DMS114 treated with DMSO at 0.1 percent for 48 hours (cell line): Measurements from ENCODE around the gene DERA.
"Not testable (repeated sequence)": the region's sequence is repeated elsewhere in the genome, so short reads cannot be mapped to it uniquely, and the experiment has no call there.

ENCODE experiments used
- DNase-seq: peaks from one replicate; lab custom pipeline; 2025; ENCODE audit not compliant: unreplicated experiment; lab: John Stamatoyannopoulos, UW

DERA gene

DNA sequence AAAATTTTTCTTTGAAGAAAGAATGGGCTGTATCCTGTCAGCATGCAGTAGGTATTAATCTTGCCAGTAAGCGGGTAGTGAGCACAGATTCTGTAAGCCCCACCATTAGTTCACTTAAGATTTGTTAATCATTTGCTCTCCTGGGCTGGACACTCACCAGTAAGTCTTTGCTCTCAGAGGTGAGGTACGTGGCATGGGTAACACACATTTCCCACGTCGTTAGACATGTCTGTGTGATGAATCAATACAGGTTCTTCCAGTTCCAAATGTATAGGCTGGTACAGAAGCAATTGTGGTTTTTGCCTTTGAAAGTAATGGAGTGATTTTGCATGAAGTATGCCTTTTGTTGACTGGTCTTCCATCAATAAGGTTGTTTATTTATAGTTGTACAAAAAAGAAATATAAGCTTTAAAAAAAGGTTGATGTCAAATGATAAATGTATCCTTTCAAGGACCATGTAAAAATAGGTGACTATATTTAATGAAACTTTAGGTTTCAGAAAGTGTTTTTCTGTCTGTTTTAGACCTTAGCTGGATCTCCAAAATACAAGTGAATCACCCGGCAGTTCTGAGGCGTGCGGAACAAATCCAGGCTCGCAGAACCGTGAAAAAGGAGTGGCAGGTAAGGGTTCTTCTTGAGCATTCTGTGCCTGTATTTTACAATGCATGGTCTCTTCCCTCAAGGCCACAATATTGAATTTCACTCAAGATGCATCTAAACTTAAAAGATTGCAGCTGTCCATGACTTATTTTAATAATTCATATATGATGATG lies 45.5 kb downstream of the DERA start:
- no peak for DNase-seq

DNA sequence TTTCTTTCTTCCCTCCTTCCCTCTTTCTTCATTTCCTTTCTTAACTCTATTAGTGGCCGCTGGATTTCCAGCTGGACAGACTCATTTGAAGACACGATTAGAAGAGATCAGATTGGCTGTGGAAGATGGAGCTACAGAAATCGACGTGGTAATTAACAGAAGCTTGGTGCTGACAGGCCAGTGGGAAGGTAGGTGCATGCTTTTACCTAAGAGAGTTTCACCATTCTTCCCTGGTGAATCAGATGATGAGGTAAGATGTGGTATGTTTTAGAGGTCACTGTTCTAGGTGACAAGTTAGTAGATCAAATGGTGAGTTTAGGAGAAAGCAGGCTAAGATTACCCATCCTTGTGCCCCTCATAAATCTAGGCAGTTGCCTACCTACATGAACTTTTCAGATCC lies 51.6 kb downstream of the DERA start:
- no peak for DNase-seq

DNA sequence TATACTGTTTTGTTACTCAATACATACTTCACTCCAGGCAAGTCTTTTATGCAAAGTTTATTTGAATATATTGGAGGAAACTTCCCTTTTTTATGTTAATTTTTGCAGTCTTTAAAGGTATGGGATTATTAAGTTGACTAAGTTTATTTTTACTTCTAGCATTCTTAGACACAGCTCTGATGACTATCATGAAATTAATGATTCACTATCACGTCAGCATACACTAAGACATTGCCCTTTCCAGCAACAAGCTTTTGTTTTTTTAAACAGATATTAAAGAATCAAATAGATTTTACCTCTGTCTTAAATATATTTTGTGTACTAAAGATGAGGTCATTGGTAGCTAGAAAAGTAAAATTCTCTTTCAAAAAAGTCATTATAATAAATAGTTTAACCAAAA lies 52.1 kb downstream of the DERA start:
- no peak for DNase-seq

DNA sequence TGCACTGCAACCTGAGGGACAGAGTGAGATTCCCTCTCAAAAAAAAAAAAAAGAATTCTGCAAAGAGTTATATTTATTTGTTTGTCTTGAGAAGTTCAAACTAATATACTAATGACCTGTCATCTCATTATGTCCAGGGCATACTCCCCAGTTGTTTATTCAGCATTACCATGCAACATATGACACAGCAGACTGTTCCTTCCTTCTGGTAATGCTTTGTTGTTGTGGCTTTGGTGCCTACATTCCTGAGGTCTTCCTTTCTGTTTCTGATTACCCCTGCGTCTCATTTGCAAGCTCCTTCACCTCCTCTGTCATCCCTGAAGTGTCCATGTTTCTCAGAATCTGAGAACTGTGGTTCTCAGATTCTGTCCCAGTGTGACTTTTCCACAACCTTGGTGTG lies 55.3 kb downstream of the DERA start:
- DNase-seq: no peak

DNA sequence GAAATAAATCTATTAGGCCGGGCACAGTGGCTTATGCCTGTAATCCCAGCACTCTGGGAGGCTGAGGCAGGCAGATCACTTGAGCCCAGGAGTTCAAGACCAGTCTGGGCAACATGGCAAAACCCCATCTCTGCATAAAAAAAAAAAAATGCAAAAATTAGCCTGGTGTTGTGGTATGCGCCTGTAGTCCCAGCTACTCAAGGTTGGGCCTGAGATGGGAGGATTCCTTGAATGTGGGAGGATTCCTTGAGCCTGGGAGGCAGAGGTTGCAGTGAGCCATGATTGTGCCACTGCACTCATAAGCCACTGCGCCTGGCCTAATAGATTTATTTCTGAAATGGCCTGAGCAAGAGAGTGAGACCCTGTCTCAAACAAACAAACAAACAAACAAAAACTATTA lies 55.9 kb downstream of the DERA start:
- not testable (repeated sequence) for DNase-seq

DNA sequence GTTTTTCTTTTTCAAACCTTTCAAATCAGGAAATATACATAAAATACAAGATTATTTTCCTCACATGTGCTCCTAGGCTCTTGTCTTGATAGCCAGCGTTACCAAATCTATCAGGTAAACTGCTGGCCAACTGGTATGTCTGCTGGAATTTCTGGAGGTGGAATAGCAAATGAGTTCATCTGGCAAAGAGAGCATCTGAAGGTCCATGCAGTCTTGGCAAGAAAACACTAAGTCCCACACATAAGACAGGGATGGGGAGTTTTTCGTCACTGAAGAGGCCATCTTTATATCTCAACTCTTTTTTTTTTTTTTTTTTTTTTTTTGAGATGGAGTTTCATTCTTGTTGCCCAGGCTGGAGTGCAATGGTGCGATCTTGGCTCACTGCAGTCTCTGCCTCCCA lies 60.1 kb downstream of the DERA start:
- DNase-seq: no peak

DNA sequence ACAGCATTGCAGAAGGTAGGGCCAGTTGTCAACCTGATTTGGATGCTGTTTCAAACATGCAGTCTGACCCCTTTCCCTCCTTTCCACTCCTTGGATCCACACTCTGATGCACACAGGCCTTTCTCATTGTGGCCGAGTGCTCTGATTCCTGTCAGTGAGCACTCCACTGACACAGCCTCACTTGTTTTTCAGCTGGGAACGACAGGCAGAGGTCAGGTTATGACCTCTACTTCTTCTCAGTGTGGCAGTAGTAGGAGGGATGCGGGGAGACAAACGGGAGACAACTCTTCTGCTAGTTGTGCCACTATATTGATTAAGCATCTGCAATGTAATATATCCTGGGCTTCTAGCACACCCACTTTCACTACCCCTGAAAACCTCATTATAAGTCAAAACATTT lies 61.8 kb downstream of the DERA start:
- DNase-seq: no peak

DNA sequence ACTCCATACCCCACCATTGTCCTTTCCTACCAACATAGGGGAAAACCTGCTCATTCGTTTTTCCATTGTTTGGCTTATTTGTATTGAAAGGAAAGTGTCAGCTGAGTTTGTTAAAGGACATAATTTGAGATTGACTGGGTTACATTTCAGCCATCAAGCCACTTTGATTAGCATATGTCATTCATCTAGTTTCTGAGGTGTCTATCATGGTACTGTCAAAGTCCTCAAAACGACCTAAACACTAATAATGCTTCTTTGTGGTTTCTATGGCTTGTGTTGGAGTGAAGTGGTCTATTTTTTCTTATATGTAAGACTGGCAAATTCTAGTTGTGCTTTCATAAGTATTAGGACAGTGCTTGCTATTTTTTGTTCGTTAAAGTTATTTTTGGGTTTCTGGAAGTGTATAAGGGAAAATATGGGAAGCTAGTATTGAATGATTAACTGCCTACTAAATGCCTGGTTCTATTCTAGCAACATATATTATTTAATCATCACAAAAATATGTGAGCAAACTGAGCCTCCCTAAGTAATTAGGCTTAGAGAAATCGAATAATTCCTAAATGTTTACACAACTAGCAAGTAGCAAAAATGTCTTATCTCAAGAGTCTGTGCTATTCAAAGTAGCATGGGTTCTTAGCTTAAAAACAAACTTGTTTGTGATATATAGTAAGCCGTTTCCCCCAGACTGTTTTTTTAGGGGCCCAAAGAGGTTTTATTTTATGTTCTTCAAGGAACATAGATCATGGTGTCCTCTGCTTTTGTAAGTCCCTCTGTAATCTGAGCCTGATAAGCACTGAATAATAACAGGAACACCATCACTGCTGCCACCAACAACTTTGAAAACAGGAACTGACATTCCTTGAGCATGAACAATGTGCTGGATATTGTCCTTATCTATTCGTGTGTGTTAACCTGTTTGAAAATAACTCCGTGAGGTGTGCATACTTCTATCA lies 67.1 kb downstream of the DERA start:
- DNase-seq: no peak

DNA sequence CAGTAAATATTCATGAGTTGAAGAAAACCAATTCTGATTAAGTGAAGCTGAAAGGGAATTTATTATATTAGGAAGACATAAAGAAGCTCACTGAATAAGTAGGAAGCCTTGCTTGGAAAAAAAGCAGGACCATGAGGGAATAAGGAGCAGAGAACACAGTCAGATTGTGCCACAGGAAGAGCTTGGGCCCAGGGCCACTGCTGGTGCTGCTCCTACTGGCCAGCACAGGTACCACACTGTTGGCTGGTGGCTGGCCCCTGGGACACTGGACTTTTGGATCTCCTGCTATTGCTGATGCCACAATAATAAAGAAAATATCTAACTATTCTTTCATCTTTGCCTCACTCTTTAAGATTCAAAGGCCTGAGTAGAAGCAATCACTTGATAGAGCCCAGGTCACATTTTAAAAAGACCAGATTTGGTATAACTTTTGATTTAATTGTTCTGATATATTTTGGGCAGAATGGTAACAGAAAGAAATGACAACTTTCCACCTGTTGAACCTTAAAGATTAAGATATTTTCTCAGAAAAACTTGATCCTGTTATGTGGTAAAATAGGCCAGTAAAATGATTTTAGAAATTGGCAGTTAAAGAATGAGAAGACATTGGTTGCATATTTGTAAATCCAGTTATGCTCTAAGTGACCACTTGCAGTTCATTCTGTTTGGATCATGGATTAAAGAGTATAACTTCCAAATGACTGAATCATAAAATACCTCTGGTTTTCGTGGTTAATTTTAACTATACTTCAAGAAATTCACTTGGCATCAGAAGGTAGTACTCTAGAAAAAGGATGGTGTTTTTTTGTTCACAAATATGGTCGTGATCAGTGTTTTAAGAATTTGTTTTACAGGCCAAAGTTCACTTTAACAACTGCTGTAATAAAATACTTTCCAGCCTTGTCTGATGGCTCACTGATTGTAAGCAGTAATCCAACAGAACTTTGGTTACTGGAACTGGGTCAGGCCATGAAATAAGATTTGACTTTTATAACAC lies 68.3 kb downstream of the DERA start:
- DNase-seq: no peak

DNA sequence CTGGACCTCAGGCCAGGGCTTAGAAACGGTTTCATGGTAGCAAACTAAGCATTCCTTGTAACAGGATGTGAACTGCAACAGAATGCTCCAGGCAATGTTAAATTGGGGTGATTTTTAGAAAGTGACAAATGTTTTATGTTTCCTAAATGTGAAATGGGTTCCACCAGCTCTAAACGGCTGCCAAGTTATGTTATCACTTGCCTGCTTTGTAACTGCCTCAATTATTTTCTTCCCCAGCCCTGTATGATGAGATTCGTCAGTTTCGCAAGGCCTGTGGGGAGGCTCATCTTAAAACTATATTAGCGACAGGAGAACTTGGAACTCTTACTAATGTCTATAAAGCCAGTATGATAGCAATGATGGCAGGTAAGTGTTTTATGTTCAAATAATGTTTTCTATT lies 70.9 kb downstream of the DERA start:
- no peak for DNase-seq

DNA sequence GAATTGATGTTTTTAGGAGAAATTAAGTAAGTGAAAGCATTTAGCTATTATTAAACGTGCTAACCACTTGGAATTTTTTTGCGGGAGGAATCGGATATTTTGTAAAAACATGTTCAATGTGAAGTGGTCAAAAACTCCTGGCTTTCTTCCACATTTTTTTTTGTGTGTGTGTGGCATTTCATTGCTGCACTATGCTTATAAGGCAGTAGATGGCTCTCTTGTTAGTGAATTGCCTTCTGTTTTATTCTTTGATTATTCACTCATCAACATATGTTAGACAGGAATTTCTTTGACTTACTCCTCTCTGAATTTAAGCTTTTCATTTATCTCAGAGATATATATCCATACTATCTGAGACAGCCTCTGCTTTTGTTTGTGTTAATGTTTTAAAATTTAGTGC lies 71.3 kb downstream of the DERA start:
- no peak for DNase-seq

DNA sequence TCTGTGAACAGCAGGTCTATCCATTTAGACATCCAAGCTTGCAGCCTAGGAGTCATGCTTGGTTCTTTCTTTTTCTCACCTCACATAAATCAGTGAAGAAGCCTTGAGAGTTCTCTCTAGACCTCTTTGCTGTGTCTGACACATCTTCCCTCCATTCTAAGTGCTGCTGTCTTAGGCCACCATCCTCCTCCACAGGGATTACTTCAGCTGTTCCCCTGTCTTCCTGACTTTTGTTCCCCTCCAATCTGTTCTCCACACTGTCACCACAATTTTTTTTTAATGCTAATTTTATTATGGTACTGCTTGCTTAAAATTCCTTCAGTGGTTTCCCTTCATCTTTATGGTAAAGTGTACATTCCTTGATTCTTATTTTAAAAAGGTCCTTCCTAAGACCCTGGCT lies 71.8 kb downstream of the DERA start:
- no peak for DNase-seq

DNA sequence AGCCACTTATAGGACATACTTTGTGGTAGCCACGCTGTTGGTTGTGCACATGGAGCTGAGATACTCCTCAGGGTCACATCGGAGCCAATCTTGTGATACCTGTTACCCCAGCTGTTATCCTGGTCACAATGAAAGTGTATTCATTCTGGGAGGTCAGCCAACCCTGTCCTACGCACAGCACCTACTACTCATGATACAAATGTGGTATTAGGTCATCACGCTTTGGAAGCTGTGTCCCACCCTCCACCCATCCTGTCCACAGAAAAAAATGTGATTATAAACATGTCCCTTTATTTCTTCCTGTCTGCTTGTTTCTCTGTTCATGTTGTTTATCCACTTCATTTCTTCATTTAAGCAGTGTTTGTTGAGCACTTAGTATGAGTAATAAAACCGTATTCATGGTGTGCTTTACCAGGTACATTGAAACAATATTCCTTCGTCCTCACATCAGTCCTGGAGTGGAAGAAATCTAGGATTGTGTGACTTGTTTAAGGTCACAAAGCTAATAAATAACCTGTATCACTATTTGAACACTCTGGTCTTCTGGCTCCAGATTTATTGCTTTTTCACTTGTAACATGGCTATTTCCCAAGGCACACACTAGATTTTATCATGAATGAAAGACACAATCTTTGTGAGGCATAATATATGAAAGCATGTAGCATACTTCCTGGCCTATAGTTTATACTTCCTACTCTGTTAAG lies 73.1 kb downstream of the DERA start:
- DNase-seq: no peak

DNA sequence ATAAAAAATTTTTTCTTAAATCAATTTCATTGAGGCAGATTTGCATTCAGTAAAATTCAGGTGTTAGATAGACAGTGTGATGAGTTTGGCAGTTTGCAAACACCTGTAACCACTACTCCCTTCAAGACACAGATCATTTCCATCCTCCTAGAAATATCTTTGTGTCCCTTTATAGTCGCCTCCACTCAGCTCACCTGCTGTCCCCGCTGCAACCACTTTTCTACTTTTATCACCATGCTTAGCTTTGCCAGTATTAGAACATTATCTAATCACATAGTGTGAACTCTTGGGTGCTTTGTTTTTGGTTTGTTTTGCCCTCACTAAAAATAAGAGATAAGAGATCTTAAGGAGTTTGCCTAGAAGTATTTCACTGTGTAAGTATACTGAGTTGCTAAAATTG lies 73.8 kb downstream of the DERA start:
- DNase-seq: no peak

DNA sequence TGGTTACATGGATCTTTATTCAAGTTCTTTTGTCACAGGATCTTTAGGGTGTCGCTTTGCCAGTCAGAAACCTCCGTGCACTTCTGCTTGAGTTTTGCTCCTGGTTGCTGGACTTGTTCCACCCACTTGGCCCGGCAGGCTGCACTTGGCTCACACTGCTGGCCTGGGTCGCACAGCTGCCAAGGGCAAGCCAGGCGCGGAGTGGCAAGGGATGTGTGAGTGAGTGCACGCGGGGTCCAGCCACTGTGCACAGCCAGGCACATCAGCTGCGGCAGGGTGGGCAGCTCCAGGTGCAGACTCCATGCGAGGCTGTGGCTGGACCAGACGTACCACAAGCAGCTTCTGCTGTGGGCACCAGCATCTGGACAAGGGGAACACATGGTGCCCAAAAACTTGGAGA lies 76.6 kb downstream of the DERA start:
- no peak for DNase-seq

DNA sequence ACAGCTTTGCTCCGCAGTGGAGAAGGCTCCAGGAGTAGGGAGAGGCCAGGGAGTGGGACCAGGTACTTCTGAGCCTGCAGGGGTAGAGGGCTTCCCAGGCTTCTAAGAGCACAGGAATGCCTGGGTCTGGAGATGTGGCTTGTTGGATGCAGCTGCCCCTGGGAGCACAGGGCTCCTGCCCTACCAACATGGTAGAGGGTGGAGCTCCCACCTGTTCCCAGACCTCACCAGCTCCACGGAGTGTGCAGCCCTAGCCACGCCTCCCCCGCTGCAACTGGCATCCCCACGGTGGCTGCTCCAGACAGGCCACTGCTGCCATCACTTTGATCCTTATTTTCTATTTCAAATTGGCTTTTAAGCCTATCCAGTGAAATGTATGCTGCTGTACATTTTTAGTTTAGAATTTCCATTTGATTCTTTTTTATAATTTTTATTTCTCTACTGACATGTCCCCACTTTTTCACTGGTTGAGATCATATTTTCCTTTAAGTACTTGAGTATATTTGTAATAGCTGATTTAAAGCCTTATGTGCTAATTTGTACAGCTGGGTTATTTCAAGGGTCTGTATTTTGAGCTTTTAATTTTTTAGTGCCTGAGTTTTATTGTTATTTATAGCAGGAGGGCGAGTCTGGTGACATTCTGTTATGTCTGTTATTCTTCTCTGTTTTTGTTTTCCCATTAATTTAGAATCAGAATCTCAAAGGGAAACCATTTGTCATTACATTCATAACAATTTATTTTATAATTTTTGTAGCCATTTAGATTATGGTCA lies 78.0 kb downstream of the DERA start:
- DNase-seq: no peak

DNA sequence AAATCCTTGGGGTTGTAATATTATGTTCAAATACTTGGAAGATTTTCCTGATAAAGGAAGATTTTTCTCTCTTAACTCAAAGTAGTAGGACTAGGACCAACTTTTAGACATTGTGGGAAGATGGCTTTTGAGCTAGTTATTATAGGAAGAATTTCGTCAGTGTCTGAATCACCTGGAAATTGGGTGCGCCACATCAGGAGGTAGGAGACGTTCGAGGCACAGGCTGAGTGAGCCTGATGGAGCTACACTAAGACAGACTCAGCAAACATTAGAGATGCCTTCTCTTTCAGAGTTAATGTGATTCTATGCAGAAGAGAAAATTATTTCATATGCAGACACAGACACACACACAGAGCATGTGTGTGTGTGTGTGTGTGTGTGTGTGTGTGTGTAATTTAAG lies 84.7 kb downstream of the DERA start:
- DNase-seq: no peak

DNA sequence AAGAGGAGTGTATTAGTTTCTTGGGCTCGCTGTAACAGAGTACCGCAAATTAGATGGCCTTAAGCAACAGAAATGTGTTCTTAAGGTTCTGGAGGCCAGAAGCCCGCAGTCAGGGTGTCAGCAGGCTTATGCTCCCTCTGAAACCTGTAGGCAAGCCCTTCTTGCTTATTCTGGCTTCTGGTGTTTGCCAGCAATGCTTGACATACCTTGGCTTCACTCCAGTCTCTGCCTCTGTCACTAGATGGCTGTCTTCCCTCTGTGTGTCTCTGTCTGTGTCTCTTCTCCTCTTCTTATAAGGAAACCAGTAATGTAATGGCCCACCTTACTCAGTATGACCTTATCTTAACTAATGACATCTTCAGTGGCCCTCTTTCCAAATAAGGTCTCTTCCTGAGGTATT lies 85.1 kb downstream of the DERA start:
- DNase-seq: no peak

DNA sequence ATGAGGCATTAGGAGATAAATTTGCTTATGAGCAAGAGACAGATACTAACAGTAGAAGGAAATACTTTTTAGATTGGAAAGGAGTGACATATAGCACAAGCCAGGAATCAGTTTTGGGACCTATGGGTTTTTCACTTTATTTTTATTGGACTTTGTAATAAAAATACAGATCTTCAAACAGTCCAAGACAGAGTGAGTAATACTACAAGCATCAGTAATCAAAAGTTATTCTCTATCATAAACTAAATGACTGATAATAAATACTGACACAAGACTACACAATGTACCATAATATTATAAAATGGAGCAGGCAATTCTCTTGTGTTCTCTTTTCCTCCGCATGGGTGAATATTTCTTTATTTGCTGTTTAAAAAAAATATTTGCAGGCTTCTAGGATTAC lies 85.8 kb downstream of the DERA start:
- no peak for DNase-seq

DNA sequence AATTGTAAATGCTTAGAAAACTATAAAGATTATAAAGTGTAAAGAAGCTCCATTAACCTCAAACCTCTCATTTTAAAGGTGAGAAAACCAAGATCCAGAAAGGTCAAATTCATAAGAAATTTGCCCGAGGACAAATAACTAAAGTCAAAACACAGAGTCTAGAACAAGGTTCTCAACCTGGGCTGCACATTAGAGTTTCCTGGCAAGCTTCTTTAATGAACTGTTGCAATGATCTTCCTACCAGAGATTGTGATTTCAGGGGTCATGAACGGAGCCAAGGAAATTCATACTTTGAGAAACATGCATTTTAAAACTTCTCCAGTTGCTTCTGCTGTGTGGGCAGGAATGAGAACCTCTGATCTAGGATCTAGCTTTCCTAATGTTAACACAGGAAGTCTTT lies 86.8 kb downstream of the DERA start:
- DNase-seq: no peak
